Measurements from ENCODE around the gene RNF5. TPM values are rescaled to one million over a fixed set of nuclear protein-coding genes. Genes with fewer than 3 reads are reported as not detected.
A peak's percentile ranks its signal among the peaks of the same experiment; 100 is the strongest.

The RNF5 gene
- total RNA-seq, 1 experiment from 2014 or later = 70.7 TPM

DNA sequence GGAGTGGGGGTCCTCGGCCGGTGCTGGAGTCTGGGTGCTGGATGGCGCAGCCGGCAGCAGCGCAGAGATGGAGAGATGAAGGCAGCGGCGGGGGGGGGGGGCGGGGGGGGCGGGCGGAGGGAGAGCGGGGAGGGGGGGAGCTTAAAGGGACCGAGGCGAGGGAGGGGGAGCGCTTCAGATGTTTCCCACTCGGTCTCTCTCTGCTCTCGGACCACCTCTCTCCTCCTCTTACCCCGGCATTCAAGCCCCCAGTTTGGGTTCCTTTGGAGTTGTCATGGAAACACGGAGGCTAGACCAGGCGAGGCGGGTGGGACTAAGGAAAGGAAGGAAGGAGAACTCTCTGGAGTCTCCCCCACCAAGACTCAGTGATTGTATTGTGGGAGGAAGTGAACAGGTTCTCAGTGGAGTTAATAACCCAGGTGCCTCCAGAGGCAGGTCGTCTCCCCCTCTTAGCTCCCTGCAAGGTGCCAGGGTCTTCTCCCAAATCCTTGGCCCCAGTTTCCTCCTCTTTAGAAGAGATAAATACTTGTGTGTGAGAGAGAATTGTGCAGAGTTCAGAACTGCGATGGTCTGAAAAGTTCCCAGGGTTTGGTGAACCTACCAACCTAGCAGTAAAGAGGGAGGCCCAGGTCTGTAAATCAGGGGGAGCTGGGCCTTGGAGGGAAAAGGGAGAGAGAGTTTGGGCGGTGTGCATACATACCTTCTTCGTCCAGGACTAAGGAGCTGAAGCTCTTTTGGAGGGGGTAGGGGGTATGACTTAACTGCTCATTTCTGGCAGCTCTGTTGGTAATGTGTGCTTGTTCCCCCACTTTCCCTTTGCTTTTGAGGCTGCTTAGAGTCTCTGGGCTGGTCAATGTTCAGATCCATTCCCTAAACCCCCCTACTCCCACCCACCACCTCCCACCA is 26.1 kb upstream of the RNF5 start, which contains the start of gene PRRT1:
Gene PRRT1 (minus strand): TSS at position 77 of the 906 bp plus-strand sequence. CDS start 112 bp downstream, outside the sequence.
- BruUV-seq (replicated peaks) = no TSS peak
- Mint-ChIP-seq H3K4me1 (ENCODE audit: low read depth, unreplicated experiment) (peaks cover 21% of the 10 kb centered on the region), H3K4me3 (ENCODE audit: unreplicated experiment) (peak within 1 kb of the TSS; percentile 86), H3K9me3 (ENCODE audit: unreplicated experiment) (no peaks in the 10 kb centered on the region), H3K27me3 (ENCODE audit: insufficient read depth, unreplicated experiment) (no peaks in the 10 kb centered on the region), H3K27ac (ENCODE audit: unreplicated experiment) (peak within 1 kb of the TSS; percentile 96), H3K36me3 (ENCODE audit: insufficient read depth, unreplicated experiment) (peaks cover 30% of the 10 kb centered on the region)
- Histone ChIP-seq H3K9me3 (no peaks in the 10 kb centered on the region), H3K27me3 (replicated peaks; ENCODE audit: control insufficient read depth, insufficient read depth, low read length) (no peaks in the 10 kb centered on the region), H3K36me3 (ENCODE audit: control insufficient read depth, insufficient read depth, low read length) (peaks cover 1% of the 10 kb centered on the region; the same call in 1 of the 2 replicates), H3K4me1 (peaks cover 32% of the 10 kb centered on the region), H3K4me3 (ENCODE audit: low read depth, low read length) (peak within 1 kb of the TSS; percentile 90)
- CTCF ChIA-PET = interaction anchor here (1.0 to 1.6 kb wide), 3 partner anchors 8 to 44 kb away, joined by 3 read pairs; no protein-coding TSS in a partner anchor
- DNase-seq = no peak
- POLR2A ChIA-PET = interaction anchor here (0.9 to 1.5 kb wide), 2 partner anchors 44 to 820 kb away, joined by 5 to 13 read pairs; no protein-coding TSS in a partner anchor
- TF ChIP-seq, protein P1, sequence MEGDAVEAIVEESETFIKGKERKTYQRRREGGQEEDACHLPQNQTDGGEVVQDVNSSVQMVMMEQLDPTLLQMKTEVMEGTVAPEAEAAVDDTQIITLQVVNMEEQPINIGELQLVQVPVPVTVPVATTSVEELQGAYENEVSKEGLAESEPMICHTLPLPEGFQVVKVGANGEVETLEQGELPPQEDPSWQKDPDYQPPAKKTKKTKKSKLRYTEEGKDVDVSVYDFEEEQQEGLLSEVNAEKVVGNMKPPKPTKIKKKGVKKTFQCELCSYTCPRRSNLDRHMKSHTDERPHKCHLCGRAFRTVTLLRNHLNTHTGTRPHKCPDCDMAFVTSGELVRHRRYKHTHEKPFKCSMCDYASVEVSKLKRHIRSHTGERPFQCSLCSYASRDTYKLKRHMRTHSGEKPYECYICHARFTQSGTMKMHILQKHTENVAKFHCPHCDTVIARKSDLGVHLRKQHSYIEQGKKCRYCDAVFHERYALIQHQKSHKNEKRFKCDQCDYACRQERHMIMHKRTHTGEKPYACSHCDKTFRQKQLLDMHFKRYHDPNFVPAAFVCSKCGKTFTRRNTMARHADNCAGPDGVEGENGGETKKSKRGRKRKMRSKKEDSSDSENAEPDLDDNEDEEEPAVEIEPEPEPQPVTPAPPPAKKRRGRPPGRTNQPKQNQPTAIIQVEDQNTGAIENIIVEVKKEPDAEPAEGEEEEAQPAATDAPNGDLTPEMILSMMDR (IDR thresholded peaks at IDR 0.05; ENCODE audit: insufficient read depth in 1 of 2, low read depth in 1 of 2, low read length in 1 of 2, severe bottlenecking in 1 of 2, unreplicated experiment in 1 of 2) = no peak
- intact Hi-C loops (cut with micrococcal nuclease; ENCODE audit: unreplicated experiment) = no loop called here

DNA sequence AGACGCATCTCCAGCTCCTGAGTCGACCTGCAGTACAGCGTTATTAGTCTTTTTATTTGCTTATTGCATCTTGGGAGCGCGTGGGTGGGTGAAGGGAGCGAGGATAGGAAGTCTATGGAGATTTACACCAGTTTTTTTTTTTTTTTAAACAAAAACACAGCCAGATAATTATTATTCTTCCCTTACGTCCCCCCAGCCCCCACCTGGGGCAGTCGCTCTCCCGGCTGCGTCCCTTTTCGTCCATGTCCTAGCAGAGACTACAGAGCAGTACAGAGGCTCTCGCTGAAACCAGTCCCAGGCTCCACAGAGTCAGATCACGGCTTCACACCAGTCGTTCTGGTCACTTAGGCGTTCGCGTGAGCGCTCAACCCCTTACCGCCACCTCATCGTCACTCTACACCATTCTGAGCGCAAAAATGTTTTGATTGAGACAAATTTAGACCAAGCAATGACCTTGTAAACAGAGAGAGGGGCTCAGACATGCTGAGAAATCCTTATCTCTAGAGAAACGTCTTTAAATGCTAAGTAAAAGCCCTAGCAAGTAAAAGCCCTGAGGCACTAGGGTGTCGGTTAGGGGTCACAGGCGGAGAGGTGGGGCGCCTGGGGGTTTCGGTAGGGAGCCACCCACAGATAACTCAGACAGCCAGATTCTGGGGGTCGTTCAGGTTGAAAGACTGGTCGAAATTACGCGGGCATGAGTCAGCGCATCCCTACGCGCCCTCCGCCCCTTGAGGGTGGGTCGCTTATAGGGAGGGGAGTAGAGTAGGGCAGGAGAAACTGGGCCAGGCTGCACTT is 25.2 kb upstream of the RNF5 start:
- Mint-ChIP-seq H3K27me3 (ENCODE audit: insufficient read depth, unreplicated experiment) (no peaks in the 10 kb centered on the region), H3K27ac (ENCODE audit: unreplicated experiment) (peak overlapping the region; percentile 96), H3K4me1 (ENCODE audit: low read depth, unreplicated experiment) (peaks cover 17% of the 10 kb centered on the region), H3K9me3 (ENCODE audit: unreplicated experiment) (no peaks in the 10 kb centered on the region), H3K4me3 (ENCODE audit: unreplicated experiment) (peak overlapping the region; percentile 86), H3K36me3 (ENCODE audit: insufficient read depth, unreplicated experiment) (peaks cover 38% of the 10 kb centered on the region)
- CTCF ChIA-PET = interaction anchor here (0.6 to 1.6 kb wide), 6 partner anchors 8 to 43 kb away, joined by 3 to 10 read pairs (median 4); partner anchors contain the start of gene FKBPL
- peak; percentile 67 to 70 for DNase-seq
- BruUV-seq (replicated peaks) = TSS peak; percentile 75
- Histone ChIP-seq H3K4me1 (peaks cover 24% of the 10 kb centered on the region), H3K36me3 (ENCODE audit: control insufficient read depth, insufficient read depth, low read length) (peaks cover 6% of the 10 kb centered on the region), H3K27me3 (replicated peaks; ENCODE audit: control insufficient read depth, insufficient read depth, low read length) (no peaks in the 10 kb centered on the region), H3K9me3 (no peaks in the 10 kb centered on the region), H3K4me3 (ENCODE audit: low read depth, low read length) (peak overlapping the region; percentile 90)
- intact Hi-C loops (cut with micrococcal nuclease; ENCODE audit: unreplicated experiment) = loop anchor here (1.0 kb wide), 1 partner anchor 23 kb away; the partner anchor contains the start of gene FKBPL
- POLR2A ChIA-PET = interaction anchor here (0.5 to 1.5 kb wide), 5 partner anchors 14 to 819 kb away, joined by 3 to 13 read pairs (median 5); partner anchors contain the start of gene FKBPL
- TF ChIP-seq, protein P1 (IDR thresholded peaks at IDR 0.05; ENCODE audit: insufficient read depth in 1 of 2, low read depth in 1 of 2, low read length in 1 of 2, severe bottlenecking in 1 of 2, unreplicated experiment in 1 of 2) = no peak

Measured in Caco-2 (cell line).